ENCODE results near the gene USP53.

The USP53 gene

DNA sequence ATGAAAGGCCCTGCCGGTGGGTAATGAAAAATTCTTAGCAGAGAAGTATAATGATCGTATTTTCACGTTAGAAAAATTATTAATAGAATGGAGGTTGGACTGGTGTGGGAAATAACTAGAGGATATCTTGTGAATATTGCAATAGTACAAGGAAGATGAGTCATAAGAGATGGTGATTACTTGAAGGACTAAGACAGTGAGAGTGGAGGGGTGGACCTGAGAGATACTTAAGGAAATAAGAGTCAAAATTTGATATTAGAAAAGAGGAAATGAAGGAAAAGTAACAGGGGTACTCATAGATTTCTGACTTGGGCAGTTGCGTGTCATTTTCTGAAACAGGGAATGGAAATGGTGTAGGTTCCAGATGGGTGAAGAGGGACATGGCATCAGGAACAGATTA is 1.7 kb upstream of the USP53 start:
- H3K4me3 ChIP-seq: no peak overlapping the region
- TF ChIP-seq POLR2AphosphoS5 (IDR thresholded peaks at IDR 0.05; ENCODE audit: borderline replicate concordance, low read depth, low read length) (no peak), FOXP2 (optimal IDR thresholded peaks at IDR 0.05; ENCODE audit: control extremely low read depth, extremely low read length, insufficient read depth) (no peak), EZH2 (IDR thresholded peaks at IDR 0.05) (no peak)
- H3K27ac ChIP-seq: no peak overlapping the region
- H3K36me3 ChIP-seq (ENCODE audit: insufficient read depth, low read length): no peaks in the 10 kb centered on the region
- H3K9me3 ChIP-seq (ENCODE audit: low read depth, low read length): no peaks in the 10 kb centered on the region
- H3K9ac ChIP-seq (ENCODE audit: insufficient read length): no peak overlapping the region
- DNase-seq (ENCODE audit: low read depth, low spot score): no peak

DNA sequence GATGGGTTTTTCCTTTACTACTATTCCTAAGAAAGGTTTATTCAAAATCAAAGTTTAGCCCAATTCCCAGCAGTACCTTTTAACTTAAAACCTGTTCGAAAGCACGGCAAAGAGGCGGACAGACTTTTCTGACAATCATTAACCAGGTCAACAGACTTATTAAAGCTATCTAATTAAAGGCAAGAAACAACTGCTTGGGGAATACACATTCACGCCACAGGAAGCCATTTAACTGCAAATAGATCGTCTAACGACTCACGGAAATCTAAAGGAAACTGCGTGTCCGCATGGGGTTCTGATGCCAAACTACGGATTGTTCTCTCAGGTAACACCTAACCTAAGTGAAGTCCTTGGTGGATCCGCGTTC is 663 bp upstream of the USP53 start:
- Histone ChIP-seq H3K9ac (ENCODE audit: insufficient read length) (peak overlapping the region; percentile 92), H3K27ac (peak overlapping the region; percentile 45; the same call in 1 of the 2 replicates), H3K4me3 (peak overlapping the region; percentile 85), H3K9me3 (ENCODE audit: low read depth, low read length) (no peaks in the 10 kb centered on the region), H3K36me3 (ENCODE audit: insufficient read depth, low read length) (no peaks in the 10 kb centered on the region)
- DNase-seq (ENCODE audit: low read depth, low spot score): peak; percentile 22
- TF ChIP-seq POLR2AphosphoS5 (IDR thresholded peaks at IDR 0.05; ENCODE audit: borderline replicate concordance, low read depth, low read length): no peak
- no peak for TF ChIP-seq FOXP2 (optimal IDR thresholded peaks at IDR 0.05; ENCODE audit: control extremely low read depth, extremely low read length, insufficient read depth)
- no peak for TF ChIP-seq EZH2 (IDR thresholded peaks at IDR 0.05)

DNA sequence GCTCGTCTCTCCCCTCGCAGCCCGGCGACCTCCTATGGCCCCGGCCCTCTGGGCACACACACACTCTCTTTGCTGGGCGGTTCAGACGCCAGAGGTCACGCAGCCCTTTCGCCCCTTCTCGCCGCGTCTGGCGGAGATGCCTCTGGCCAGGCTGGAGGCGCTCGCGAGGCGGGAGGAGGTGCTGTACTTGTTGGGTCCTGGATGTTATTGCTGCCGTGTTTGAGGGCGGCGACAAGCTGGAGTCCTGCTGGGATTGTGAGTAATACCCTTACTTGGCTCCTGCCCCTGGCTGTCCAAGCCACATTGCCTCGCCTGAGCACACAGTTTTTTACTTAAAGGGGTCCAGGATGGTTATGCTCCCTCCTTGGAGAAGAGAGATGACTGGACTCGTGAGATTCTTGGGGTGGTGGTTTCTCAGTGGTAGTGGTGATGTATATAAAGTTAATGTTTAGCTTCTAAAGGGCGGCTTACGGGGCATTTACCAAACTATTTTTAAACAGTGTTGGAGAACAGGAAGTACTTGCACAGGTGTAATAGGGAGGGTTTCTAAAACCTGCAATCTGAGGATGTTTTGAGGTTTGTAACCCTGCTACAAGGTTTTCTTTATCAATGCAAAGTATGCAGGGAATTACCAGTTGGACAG is 572 bp downstream of the USP53 start:
- Histone ChIP-seq H3K9me3 (ENCODE audit: low read depth, low read length) (no peaks in the 10 kb centered on the region), H3K4me3 (peak overlapping the region; percentile 85), H3K27ac (no peak overlapping the region), H3K36me3 (ENCODE audit: insufficient read depth, low read length) (no peaks in the 10 kb centered on the region), H3K9ac (ENCODE audit: insufficient read length) (peak overlapping the region; percentile 68)
- no peak for DNase-seq (ENCODE audit: low read depth, low spot score)
- TF ChIP-seq FOXP2 (optimal IDR thresholded peaks at IDR 0.05; ENCODE audit: control extremely low read depth, extremely low read length, insufficient read depth) (no peak), EZH2 (IDR thresholded peaks at IDR 0.05) (no peak), POLR2AphosphoS5 (IDR thresholded peaks at IDR 0.05; ENCODE audit: borderline replicate concordance, low read depth, low read length) (no peak)

DNA sequence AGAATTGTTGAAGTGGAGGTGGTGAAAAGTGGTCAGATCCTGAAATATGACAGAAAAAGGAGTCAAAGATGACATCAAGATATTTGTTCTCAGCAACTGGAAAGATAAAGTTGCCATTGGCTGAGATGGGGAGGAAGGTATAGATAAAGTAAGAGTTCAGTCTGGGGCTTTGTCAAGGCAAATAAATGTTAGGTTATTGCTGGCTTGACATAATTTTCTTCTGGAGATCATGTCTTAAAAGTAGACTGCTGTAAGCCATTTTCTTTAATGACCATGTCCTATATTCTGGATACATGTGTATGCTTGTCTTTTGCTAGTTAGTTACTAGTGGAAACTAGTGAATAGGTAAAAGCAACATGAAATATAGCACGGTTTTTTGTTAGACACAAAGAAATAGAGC is 5.6 kb downstream of the USP53 start:
- Histone ChIP-seq H3K4me3 (no peak overlapping the region), H3K36me3 (ENCODE audit: insufficient read depth, low read length) (no peaks in the 10 kb centered on the region), H3K27ac (no peak overlapping the region), H3K9me3 (ENCODE audit: low read depth, low read length) (no peaks in the 10 kb centered on the region), H3K9ac (ENCODE audit: insufficient read length) (no peak overlapping the region)
- no peak for TF ChIP-seq EZH2 (IDR thresholded peaks at IDR 0.05)
- TF ChIP-seq POLR2AphosphoS5 (IDR thresholded peaks at IDR 0.05; ENCODE audit: borderline replicate concordance, low read depth, low read length): no peak
- no peak for TF ChIP-seq FOXP2 (optimal IDR thresholded peaks at IDR 0.05; ENCODE audit: control extremely low read depth, extremely low read length, insufficient read depth)
- no peak for DNase-seq (ENCODE audit: low read depth, low spot score)

DNA sequence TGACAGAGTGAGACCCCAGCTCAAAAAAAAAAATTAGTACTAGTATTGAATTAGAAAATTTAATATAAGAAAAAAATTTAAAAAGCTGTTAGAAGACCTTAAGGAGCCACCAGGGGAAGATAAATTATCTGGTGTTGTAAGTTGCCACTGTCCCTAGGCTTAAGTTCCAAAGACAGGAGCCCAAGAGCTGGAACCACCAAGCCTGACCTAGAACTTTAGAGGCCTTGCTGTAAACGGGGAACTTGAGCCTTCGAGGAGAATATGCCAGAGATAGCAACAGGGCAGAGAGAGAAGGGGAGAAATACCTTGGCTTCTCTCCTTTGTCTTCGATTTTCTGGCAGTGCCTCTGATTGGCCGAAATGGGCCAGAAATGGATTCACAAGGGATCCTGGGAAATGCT is 8.9 kb downstream of the USP53 start:
- Histone ChIP-seq H3K9me3 (ENCODE audit: low read depth, low read length) (no peaks in the 10 kb centered on the region), H3K27ac (no peak overlapping the region), H3K36me3 (ENCODE audit: insufficient read depth, low read length) (no peaks in the 10 kb centered on the region), H3K9ac (ENCODE audit: insufficient read length) (no peak overlapping the region), H3K4me3 (no peak overlapping the region)
- no peak for TF ChIP-seq EZH2 (IDR thresholded peaks at IDR 0.05)
- TF ChIP-seq FOXP2 (optimal IDR thresholded peaks at IDR 0.05; ENCODE audit: control extremely low read depth, extremely low read length, insufficient read depth): no peak
- no peak for TF ChIP-seq POLR2AphosphoS5 (IDR thresholded peaks at IDR 0.05; ENCODE audit: borderline replicate concordance, low read depth, low read length)
- DNase-seq (ENCODE audit: low read depth, low spot score): no peak

DNA sequence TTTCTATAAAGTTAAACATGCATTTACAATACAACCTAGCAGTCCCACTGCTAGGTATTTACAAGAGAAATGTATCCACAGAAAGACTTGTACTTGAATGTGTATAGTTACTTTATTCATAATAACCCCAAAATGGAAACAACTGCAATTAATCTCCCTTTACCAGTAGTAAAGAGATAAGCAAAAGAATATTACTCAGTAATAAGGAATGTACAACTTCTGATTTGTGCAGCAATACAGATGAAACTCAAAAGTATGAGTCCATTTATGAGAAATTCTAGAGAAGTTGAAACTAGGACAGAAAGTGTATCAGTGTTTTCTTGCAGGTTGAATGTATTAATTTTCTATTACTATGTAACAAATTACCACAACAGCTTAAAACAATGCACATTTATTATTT is 15.2 kb downstream of the USP53 start:
- Histone ChIP-seq H3K9ac (ENCODE audit: insufficient read length) (no peak overlapping the region), H3K36me3 (ENCODE audit: insufficient read depth, low read length) (no peaks in the 10 kb centered on the region), H3K4me3 (no peak overlapping the region), H3K9me3 (ENCODE audit: low read depth, low read length) (no peaks in the 10 kb centered on the region), H3K27ac (no peak overlapping the region)
- no peak for DNase-seq (ENCODE audit: low read depth, low spot score)
- TF ChIP-seq EZH2 (IDR thresholded peaks at IDR 0.05): no peak
- TF ChIP-seq FOXP2 (optimal IDR thresholded peaks at IDR 0.05; ENCODE audit: control extremely low read depth, extremely low read length, insufficient read depth): no peak
- no peak for TF ChIP-seq POLR2AphosphoS5 (IDR thresholded peaks at IDR 0.05; ENCODE audit: borderline replicate concordance, low read depth, low read length)

DNA sequence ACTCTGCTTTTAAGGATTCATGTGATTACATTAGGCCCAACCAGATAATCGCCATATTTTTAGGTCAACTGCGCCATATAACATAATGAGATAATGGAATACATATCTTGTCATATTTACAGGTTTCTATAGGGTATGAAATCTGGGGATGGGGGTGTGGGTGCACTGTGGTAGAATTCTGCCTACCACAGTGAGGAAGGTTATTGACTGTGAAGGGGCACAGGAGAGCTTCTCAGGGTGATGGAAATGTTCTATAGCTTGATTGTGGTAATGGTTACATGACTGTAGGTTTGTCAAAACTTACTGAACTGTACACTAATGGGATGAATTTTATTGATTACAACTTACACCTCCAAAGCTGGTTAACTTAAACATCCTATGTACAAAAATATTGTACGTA is 15.9 kb downstream of the USP53 start:
- TF ChIP-seq FOXP2 (optimal IDR thresholded peaks at IDR 0.05; ENCODE audit: control extremely low read depth, extremely low read length, insufficient read depth) (no peak), EZH2 (IDR thresholded peaks at IDR 0.05) (no peak), POLR2AphosphoS5 (IDR thresholded peaks at IDR 0.05; ENCODE audit: borderline replicate concordance, low read depth, low read length) (no peak)
- no peaks in the 10 kb centered on the region for H3K9me3 ChIP-seq (ENCODE audit: low read depth, low read length)

DNA sequence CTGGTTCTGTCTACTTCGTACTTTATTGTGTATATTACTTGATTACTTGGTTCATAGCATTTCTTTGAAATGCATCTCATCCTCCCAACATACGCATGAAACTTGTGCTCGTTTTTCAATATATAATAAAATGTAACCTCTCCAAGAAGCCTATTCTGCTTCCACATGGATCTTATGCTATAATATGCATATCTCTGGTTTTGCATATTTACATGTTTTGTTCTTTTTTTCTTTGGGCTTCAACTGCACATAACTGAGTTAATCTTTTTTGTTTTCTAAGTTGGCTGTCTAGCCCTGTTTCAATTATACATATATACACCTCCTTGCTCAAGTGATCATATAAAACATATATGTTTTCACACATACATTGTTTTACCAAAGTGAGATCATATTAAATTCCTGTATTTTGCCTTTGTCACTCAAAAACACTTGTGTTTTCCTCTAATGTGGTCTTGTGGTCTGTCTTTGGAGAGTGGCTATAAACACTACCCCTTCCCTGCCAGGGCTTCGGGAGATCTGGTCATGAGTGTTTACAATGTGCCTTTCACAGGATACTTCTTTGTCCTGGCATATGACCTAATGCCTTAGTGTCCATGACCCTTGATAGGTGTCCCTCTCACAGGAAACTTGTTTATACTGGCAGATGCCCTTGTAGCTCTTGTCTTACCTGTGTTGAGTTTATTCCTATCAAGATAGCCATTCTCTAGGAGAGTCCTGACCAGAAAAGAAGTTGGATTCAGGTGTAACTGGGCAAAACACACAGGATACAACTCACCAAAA is 17.6 kb downstream of the USP53 start:
- TF ChIP-seq POLR2AphosphoS5 (IDR thresholded peaks at IDR 0.05; ENCODE audit: borderline replicate concordance, low read depth, low read length) (no peak), EZH2 (IDR thresholded peaks at IDR 0.05) (no peak), FOXP2 (optimal IDR thresholded peaks at IDR 0.05; ENCODE audit: control extremely low read depth, extremely low read length, insufficient read depth) (no peak)
- Histone ChIP-seq H3K9ac (ENCODE audit: insufficient read length) (no peak overlapping the region), H3K9me3 (ENCODE audit: low read depth, low read length) (no peaks in the 10 kb centered on the region), H3K36me3 (ENCODE audit: insufficient read depth, low read length) (no peaks in the 10 kb centered on the region), H3K4me3 (no peak overlapping the region), H3K27ac (no peak overlapping the region)
- DNase-seq (ENCODE audit: low read depth, low spot score): no peak

More for the DNA sequence above, 15.9 kb downstream of the USP53 start:
- Histone ChIP-seq H3K9ac (ENCODE audit: insufficient read length) (no peak overlapping the region), H3K36me3 (ENCODE audit: insufficient read depth, low read length) (no peaks in the 10 kb centered on the region), H3K4me3 (no peak overlapping the region), H3K27ac (no peak overlapping the region)
- no peak for DNase-seq (ENCODE audit: low read depth, low spot score)

Data from SK-N-MC (cell line).